ENCODE data around the gene NBPF1. TPM values are rescaled to one million over a fixed set of nuclear protein-coding genes. Genes with fewer than 3 reads are reported as not detected.
"Not testable (repeated sequence)": the region's sequence is repeated elsewhere in the genome, so short reads cannot be mapped to it uniquely, and the experiment has no call there.

NBPF1 gene
- total and polyA plus RNA-seq, 2 donors (not counting 3 experiments of a cell fraction or from before 2014, with no cell fraction given), result 23.0 to 58.4 TPM

DNA sequence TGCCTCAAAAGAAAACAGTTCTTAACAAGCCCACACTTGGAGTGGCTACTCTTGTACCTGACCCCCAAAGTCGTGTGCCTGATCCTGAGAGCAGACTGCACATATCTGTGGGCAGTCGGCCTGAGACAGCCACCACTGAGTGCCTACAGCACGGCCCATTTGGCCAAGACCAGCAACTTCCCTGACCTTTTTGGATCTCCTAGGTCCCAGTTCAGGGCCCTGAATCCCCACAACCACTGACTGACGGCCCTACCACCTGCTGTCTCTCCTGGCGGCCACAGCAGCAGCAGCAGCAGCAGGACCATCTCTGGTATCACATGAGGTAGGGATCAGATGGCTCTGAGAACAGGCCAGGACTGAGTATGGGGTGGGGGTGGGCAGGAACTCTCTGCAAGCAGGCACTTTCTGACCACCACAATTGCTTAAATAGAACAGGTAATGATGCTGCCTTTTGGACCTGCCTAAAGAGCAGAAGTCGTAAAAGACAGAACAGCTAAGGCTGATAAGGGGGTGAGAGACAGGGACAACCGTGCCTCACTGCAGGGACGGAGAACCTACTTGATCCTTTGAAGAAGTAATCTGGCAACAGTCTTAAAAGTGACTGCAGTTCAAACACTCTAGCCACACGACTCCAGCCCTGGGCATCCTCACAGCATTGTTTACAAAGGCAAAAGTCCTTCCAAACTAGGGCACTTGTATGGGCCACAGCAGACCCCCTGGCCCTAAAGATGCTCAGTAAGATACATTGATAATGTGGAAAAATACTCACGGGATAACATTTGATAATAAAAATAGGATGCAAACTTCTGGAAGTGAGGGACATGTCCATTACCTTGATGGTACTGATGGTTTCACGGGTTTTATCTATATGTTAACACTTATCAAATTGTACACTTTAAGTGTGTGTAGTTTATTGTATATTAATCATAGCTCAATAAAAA is 26.0 kb upstream of the NBPF1 start:
- dilution Hi-C loops (cut with MboI; ENCODE audit: extremely low pct_ligation_motif_present, low sequenced_read_pairs); intact Hi-C loops (cut with micrococcal nuclease); POLR2A ChIA-PET: not testable (repeated sequence)

DNA sequence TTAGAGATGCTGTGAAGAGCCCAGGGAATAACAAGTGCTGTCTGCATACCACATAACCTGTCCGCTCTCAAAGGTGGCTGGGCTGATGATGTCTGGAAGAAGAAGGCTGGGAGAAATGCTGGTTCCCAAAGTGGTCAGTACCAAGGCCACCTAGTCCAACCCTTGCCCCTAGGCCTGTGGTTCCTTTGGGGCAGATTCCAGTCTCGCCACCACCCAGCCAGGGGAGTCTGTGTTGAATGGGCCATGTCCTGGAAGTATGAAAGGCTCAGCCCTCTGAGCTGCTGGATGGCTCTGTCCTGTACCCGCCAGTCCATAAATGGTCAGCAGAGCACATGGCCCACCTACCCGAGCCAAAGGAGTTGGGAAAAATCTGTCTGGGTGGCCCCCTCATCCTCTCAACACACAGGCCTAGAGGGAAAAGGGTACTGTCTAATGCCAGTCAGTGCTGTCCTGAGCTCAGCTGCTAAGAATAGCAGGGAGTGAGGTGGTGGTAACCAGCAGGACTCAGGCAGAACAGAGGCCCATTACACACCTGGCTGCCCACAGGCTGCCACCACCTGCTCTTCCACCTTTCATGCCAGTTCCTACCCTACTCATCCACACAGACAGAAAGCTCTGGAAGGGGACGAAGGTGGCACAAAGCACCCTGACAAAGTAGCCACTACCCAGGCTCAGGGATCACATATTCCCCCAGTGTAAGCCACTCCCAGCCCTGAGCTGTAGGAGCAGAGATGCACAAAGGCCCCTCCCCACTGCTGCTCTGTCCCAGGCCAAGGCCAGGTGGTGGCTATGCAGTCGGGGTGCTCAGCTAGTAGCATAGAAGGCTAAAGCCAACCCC is 24.8 kb upstream of the NBPF1 start:
- BruUV-seq (replicated peaks); POLR2A ChIA-PET; intact Hi-C loops (cut with micrococcal nuclease); H3K9ac ChIP-seq (replicated peaks; ENCODE audit: extremely low read depth, insufficient read depth, low read length); H3K36me3 ChIP-seq (ENCODE audit: control insufficient read depth in 2 of 2, extremely low read depth in 1 of 2, insufficient read depth in 2 of 2, low read length in 2 of 2); H3K9me3 ChIP-seq (replicated peaks; ENCODE audit: control insufficient read depth, insufficient read depth, low read length); dilution Hi-C loops (cut with MboI; ENCODE audit: extremely low pct_ligation_motif_present, low sequenced_read_pairs); H3K27ac ChIP-seq (ENCODE audit: insufficient read depth, low read depth, low read length); H3K79me2 ChIP-seq (ENCODE audit: control insufficient read depth, insufficient read depth, low read length); DNase-seq (ENCODE audit: low read depth, low spot score); FAIRE-seq; H2AFZ ChIP-seq (ENCODE audit: low read depth, low read length); H3K4me1 ChIP-seq (ENCODE audit: control insufficient read depth, extremely low read depth, insufficient read depth, low read length); H3K4me2 ChIP-seq (ENCODE audit: insufficient read depth, low read length); H3K27me3 ChIP-seq (ENCODE audit: control insufficient read depth in 2 of 2, insufficient read depth in 2 of 2, low read length in 2 of 2); H4K20me1 ChIP-seq (replicated peaks; ENCODE audit: control insufficient read depth, extremely low read depth, insufficient read depth, low read length); H3K9me1 ChIP-seq (replicated peaks; ENCODE audit: control insufficient read depth, extremely low read depth, insufficient read depth, low read length); CTCF ChIA-PET; H3K4me3 ChIP-seq (replicated peaks in 1 of 3; ENCODE audit: insufficient read depth in 1 of 3, low read depth in 1 of 3, low read length in 3 of 3): not testable (repeated sequence)

More for the DNA sequence above, 26.0 kb upstream of the NBPF1 start:
- H3K27me3 ChIP-seq (ENCODE audit: control insufficient read depth in 2 of 2, insufficient read depth in 2 of 2, low read length in 2 of 2); H3K4me2 ChIP-seq (ENCODE audit: insufficient read depth, low read length); H4K20me1 ChIP-seq (replicated peaks; ENCODE audit: control insufficient read depth, extremely low read depth, insufficient read depth, low read length); H3K9me1 ChIP-seq (replicated peaks; ENCODE audit: control insufficient read depth, extremely low read depth, insufficient read depth, low read length); H3K27ac ChIP-seq (ENCODE audit: insufficient read depth, low read depth, low read length); BruUV-seq (replicated peaks); H3K4me1 ChIP-seq (ENCODE audit: control insufficient read depth, extremely low read depth, insufficient read depth, low read length); H2AFZ ChIP-seq (ENCODE audit: low read depth, low read length); DNase-seq (ENCODE audit: low read depth, low spot score); H3K9me3 ChIP-seq (replicated peaks; ENCODE audit: control insufficient read depth, insufficient read depth, low read length); H3K36me3 ChIP-seq (ENCODE audit: control insufficient read depth in 2 of 2, extremely low read depth in 1 of 2, insufficient read depth in 2 of 2, low read length in 2 of 2); H3K4me3 ChIP-seq (replicated peaks in 1 of 3; ENCODE audit: insufficient read depth in 1 of 3, low read depth in 1 of 3, low read length in 3 of 3); H3K9ac ChIP-seq (replicated peaks; ENCODE audit: extremely low read depth, insufficient read depth, low read length): not testable (repeated sequence)
- CTCF ChIA-PET, result interaction anchor here (2.9 kb wide), 1 partner anchor 18 kb away, joined by 10 read pairs; no protein-coding TSS in a partner anchor
- H3K79me2 ChIP-seq (ENCODE audit: control insufficient read depth, insufficient read depth, low read length), result peaks cover 20% of the 10 kb centered on the region
- FAIRE-seq, result peak; percentile 21

DNA sequence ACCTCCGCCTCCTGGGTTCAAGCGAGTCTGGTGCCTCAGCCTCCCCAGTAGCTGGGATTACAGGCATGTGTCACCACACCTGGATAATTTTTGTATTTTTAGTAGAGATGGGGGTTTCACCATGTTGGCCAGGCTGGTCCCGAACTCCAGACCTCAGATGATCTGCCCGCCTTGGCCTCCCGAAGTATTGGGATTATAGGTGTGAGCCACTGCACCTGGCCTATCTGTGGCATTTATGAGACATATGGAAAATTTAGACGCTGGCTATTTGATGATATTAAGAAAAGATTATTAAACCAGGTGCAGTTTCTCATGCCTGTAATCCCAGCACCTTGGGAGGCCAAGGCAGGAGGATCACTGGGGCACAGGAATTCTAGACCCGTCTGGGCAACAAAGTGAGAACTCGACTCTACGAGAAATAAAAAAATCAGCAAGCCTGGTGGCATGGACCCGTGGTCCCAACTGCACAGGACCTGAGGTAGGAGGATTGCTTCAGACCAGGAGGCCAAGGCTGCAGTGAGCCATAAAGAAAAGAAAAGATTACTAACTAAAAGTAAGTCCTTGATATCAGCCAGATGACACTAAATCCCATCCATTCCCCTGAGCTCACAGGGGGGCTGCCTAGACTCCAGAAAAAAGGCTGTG is 23.3 kb upstream of the NBPF1 start:
- H3K4me1 ChIP-seq (ENCODE audit: control insufficient read depth, extremely low read depth, insufficient read depth, low read length); H4K20me1 ChIP-seq (replicated peaks; ENCODE audit: control insufficient read depth, extremely low read depth, insufficient read depth, low read length); DNase-seq (ENCODE audit: low read depth, low spot score); FAIRE-seq; H3K9me3 ChIP-seq (replicated peaks; ENCODE audit: control insufficient read depth, insufficient read depth, low read length); intact Hi-C loops (cut with micrococcal nuclease); H3K4me3 ChIP-seq (replicated peaks in 1 of 3; ENCODE audit: insufficient read depth in 1 of 3, low read depth in 1 of 3, low read length in 3 of 3); BruUV-seq (replicated peaks); H3K27ac ChIP-seq (ENCODE audit: insufficient read depth, low read depth, low read length); dilution Hi-C loops (cut with MboI; ENCODE audit: extremely low pct_ligation_motif_present, low sequenced_read_pairs); H3K9me1 ChIP-seq (replicated peaks; ENCODE audit: control insufficient read depth, extremely low read depth, insufficient read depth, low read length); H3K27me3 ChIP-seq (ENCODE audit: control insufficient read depth in 2 of 2, insufficient read depth in 2 of 2, low read length in 2 of 2); H3K79me2 ChIP-seq (ENCODE audit: control insufficient read depth, insufficient read depth, low read length); H3K9ac ChIP-seq (replicated peaks; ENCODE audit: extremely low read depth, insufficient read depth, low read length); H2AFZ ChIP-seq (ENCODE audit: low read depth, low read length); H3K4me2 ChIP-seq (ENCODE audit: insufficient read depth, low read length); POLR2A ChIA-PET: not testable (repeated sequence)
- CTCF ChIA-PET, result interaction anchor here (1.6 kb wide), 1 partner anchor 15 kb away, joined by 12 read pairs; no protein-coding TSS in a partner anchor
- H3K36me3 ChIP-seq (ENCODE audit: control insufficient read depth in 2 of 2, extremely low read depth in 1 of 2, insufficient read depth in 2 of 2, low read length in 2 of 2), result peaks cover 3 to 22% of the 10 kb centered on the region in 2 experiments
